HCEC 1CT (cell line): ENCODE data around the gene PCARE.

Source experiments
- DNase-seq: peaks from one replicate; pipeline ENCODE4 v3.0.0-alpha.2; 2017

Gene PCARE

DNA sequence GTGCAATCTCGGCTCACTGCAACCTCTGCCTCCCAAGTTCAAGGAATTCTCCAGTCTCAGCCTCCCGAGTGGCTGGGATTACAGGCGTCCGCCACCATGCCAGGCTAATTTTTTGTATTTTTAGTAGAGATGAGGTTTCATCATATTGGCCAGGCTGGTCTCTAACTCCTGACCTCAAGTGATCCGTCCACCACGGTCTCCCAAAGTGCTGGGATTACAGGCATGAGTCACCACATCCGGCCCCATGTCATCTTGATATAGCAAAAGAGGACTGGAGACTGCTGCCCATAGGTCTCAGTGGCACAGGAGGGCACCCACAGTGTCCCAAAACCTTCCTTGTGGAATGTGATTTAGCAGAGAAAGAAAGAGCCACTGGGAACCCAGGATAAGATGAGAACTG, 16.0 kb upstream of the PCARE start:
- DNase-seq: peak; percentile 59

GRCh38 chr2:29084554-29084953, 10.2 kb upstream of the PCARE start:
- DNase-seq: no peak

DNA sequence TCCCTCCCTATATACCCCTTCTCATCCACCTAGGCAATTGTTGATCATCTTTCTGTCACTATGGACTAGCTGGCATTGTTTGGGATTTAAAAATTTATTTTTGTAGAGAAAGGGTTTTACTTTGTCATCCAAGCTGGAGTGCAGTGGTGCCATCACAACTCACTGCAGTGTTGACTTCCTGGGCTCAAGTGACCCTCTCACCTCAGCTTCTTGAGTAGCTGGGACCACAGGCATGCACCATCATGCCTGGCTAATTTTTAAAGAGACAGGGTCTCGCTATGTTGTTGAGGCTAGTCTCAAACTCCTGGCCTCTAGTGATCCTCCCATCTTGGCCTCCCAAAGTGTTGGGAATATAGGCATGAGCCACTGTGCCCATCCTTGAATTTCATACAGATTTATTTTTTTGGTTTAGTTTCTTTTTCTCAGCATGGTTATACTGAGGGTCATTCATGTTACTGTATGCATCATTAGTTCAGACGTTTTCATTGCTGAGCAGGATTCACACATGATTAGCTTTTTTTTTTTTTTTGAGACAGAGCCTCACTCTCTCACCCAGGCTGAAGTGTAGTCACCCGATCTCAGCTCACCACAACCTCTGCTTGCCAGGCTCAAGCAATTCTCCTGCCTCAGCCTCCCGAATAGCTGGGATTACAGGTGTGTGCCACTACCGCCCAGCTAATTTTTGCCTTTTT, 8.6 kb upstream of the PCARE start:
- no peak for DNase-seq

GRCh38 chr2:29080886-29081743, 6.8 kb upstream of the PCARE start:
- peak; percentile 23 for DNase-seq

DNA sequence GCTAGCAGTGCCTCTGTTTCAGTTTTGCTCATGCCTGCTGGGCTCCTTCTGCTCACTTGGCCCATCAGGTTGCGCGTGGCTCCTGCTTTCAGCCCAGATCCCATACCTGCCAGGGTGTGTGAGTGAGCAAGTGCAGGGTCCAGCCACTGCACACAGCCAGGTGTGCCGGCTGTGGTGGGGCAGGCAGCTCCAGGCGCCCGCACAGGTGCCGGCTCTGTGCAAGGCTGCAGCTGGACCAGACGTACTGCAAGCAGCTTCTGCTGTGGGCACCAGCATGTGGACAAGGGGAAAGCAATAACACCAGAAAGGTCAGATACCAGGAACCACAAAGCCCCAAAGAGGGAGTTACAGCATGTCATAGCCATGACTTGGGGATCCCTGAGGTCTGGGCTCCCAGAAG, 5.6 kb upstream of the PCARE start:
- DNase-seq: no peak

DNA sequence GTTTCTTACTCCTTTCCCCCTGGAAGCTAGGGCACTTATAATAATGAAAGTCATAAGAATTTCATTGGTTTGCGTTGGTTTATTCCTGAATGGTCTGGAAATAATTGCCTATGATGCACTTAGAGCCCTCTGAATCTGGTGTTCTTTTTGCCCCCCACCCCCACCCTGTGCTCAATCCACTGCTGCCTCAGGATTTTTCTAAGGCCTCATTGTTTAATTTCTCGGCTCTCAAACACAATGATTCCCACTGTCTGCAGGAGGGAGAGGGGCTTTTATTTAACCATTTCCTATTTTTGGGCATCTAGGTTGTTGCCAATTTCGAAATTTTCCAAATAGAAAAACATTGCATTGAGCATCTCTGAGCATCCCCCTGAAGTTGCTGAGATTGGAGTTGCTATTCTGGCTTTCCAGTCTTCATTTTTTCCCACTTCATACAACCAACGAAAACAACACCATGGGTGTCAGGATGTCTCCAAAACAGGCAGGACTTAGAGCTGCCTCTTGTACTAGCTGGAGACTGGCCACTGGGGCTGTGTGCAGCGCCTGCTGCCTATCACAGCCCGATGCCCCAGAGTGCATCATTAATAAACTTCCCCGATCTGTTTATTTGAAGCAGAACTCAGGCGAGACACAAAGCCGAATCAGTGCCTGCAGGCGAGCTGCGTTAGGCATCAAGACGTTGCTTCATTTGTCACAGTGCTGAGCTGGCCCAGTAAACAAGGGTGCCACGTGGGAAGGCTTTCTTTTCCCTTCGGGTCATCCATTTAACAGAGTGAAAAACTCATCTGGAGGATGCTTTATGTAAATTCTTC, 1.8 kb upstream of the PCARE start:
- peak; percentile 38 for DNase-seq

DNA sequence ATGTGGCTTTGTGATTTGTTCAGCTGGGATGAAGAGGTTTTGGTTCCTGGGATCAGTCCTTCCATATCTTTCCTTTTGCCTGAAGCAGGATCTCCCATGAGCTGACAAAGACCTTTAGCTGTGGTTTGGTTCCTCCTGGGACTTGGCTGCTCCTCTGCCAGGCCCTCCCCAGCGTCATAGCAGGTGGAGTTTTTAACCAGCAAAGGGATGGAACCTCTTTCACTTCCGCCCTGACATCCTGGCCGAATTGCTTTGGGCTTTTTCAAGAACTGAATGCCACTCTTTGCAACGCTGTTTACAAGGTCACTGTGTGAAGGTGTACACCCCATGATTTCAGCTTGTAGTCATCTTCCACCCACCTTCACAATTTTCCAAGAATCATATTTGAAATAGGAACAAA, 390 bp downstream of the PCARE start:
- DNase-seq: no peak

- no peak for DNase-seq
These were observed 1.2 kb downstream of the PCARE start for GRCh38 chr2:29072971-29073725.

DNA sequence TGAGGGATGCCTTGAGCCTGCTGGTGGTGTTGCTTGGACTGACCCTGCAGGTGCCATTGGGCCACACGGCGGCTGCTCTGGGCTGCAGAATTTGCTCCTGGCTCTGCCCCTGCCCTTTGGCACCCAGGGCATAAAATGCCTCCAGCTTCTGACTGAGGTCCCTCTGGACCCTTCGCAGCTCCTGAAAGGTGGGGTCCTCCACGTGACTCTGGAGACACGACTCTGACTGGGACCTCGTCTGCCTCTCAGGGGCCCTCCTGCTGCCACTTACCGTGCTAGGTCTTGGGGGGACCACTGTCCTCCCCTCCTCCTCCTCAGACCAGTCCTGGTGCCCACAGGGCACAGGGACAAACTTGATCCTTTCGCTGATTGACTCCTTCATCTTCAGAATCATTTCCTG, 2.1 kb downstream of the PCARE start:
- DNase-seq: no peak

GRCh38 chr2:29071032-29071975, 3.0 kb downstream of the PCARE start:
- DNase-seq: no peak

DNA sequence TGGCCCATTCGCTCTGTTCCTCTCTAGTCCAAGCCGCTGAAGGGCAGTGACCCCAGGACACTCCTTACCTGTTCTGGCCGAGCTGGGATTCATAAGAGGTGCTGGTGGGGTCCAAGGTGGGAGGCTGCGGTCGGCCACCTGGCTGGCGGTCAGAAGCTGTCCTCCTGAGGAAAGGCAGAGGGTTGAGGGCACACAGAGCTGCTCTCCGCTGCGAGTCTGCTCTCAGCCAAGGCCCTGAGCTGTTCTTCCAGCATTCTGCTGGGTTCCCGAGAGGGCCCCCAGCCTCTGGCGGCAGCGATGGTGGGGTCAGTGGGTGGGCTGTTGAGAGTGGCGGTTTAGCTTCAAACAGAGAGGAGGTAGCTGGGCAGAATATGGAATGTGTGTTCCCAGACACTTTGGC, 3.8 kb downstream of the PCARE start:
- no peak for DNase-seq

GRCh38 chr2:29068513-29068912, 5.8 kb downstream of the PCARE start:
- DNase-seq: no peak

DNA sequence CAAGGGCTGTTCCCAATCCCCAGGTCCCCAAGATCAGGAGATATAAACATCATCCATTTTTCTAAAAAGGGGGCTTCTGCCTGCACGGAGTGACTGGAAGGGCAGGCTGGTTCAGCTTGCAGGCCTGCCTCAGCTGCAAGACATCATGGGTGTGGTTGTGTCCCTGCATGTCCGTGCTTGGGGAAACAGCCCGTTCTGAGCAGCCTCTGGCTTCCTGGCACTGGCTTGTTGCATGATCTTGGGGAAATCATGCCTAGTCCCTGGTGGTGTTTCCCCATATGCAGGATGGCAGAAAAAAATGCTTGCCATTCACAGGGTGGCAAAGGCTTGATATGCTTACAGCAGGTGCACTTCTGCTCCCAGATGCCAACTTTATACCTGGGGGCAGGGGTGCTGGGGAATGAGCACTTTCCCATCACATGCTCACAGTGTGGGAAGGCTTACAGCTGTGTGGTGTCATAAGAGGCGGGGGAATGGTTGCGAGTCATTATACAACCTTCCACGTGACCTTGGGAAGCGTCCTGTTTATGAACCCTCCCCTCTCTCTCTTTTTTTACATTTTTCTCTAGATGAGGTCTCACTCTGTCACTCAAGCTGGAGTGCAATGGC, 7.2 kb downstream of the PCARE start:
- DNase-seq: peak; percentile 24

DNA sequence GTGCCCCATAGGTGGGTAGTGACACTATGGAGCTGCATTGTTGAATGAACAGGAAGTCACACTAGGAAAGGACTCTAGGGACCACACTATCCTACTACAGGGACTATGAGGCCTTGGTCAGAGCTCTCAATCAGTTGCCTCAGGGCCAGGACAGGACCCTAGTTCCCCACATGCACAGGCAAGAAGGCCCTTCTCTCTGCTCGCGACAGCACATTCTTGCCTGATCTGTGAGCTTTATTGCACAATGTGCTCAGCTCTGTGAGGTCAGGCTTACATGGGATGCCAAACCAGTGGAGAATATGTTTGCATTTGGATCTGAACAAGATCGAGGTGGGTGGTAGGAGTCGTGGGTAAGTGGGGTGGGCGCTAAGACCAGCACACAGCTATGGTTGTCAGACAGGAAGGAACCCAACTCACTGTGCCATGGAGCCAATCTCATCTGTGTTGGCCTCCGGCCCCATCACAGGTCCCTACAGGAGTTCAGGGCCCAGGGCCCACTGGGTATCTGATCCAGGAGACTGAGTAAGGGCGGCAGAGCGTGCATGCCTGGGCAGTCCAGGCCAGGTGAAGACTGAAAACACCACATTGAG, 8.0 kb downstream of the PCARE start:
- DNase-seq: no peak

GRCh38 chr2:29065068-29065811, 9.1 kb downstream of the PCARE start:
- DNase-seq: no peak

- no peak for DNase-seq
These were observed 9.6 kb downstream of the PCARE start for GRCh38 chr2:29064746-29065067.

- no peak for DNase-seq
These were observed 10.0 kb downstream of the PCARE start for GRCh38 chr2:29064346-29064715.

GRCh38 chr2:29063646-29064345, 10.5 kb downstream of the PCARE start:
- peak; percentile 20 for DNase-seq

DNA sequence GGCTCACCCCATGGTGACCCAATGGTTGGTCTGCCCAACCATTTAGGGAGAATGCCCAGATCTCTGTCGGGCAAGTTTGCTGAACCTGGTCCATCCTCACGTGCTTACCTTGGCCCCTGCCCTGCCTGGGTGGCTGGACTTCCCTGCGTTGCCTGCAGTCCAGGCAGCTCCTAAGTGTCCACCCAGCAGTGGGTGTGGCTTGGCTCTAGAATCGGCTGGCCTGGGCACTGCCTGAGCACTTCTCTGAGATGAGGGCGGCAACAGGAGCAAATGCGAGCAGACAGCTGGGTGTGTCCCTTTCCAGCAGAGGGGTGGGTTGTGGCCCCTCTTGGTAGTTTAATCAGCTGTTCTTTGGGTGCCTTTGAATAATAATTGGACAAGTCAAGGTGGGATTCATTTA, 11.3 kb downstream of the PCARE start:
- DNase-seq: no peak

DNA sequence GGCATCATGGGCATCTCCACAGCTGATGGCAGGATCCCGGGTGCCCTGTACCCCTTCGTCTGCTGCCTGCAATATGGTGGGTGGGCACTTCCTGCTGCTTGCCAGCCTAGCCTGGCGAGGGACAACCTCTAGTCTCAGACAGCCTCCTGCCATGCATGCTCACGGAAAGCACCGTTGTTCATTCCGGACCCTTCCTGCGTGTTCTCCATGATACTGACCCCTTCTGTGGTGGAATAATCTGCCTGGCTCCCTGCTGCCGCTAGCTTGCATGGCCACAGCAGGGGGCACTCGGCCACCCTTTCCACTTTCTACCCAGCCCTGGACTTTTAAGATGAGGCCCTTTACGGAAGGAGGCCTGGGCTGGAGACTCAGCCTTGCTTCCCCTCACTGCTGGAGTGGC, 12.0 kb downstream of the PCARE start:
- DNase-seq: no peak
